CD4-positive, alpha-beta T cell treated with Interleukin-6 for 4 hours (primary cell): Measurements from ENCODE around the gene MGAT5.

Source experiments
- DNase-seq: peaks from one replicate; pipeline ENCODE4 v3.0.0-alpha.2; 2020; ENCODE audit warnings: mixed read lengths

MGAT5 gene

DNA sequence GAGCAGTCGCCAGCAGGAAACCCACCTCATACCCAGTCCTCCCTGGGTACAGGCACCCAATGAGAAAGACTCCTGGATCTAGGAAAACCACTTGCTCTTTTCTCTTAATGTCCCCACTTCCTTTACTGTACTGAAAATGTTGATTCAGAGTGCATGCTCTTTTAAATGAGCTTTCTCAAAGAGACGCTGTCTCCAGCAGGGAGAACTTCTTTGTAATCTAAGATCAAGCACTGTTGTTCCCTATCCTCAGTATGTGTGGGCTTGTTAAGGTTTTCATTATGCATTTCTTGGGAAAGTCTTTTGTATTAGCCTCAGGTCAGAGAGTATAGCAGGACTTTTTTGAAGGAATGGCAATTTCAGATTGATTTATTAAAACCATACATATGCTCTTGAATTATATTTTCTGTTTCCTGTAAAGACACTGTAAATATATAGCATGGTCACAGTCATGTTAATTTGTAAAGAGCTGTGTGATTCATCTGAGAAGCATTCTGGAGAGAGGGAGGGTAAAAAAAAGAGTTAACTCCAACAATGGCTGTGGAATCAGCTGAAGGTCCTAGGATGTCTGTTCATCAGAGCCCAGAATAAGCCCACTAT is 178.1 kb downstream of the MGAT5 start:
- no peak for DNase-seq

DNA sequence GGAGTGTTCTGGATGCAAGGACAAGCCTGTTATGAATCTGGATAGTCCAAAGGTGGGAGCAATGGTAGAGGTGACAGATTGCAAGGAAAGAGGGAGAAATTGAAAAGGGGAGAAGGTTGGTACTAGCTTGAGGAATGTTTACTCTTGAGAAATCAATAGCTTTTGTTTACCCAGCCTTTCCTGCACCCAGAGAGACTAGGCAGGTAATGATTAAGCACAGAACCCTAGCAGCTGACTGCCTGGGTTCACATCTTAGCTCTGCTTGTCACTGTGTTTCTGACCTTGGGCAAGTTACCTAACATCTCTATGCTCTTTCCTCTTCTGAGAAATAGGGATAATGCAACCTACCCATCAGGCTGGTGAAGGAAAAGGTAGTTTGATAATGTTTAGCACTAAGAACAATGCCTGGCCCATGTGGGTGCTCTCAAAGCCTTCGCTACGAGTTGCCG is 178.6 kb downstream of the MGAT5 start:
- DNase-seq: no peak

GRCh38 chr2:134433469-134433868 is 179.6 kb downstream of the MGAT5 start:
- DNase-seq: no peak

DNA sequence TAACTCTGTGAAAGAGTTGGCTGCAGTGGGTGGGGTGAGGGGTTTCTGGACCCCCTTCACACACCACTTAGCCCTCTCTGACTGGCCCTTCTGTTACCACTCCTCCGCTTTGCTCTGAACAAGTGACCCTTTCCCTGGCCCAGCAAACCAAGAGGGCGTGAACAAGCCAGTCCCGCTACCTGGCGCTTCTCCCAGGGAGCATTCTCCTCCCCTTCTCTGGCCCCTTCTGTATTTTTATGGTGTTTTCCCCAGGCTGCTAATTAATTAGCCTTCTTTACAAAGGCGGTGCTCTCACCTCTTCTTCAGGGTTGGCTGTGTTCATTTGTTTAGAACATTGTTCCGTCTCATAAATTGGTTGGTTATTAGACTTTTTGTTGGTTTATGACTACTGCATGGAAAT is 180.1 kb downstream of the MGAT5 start:
- no peak for DNase-seq

DNA sequence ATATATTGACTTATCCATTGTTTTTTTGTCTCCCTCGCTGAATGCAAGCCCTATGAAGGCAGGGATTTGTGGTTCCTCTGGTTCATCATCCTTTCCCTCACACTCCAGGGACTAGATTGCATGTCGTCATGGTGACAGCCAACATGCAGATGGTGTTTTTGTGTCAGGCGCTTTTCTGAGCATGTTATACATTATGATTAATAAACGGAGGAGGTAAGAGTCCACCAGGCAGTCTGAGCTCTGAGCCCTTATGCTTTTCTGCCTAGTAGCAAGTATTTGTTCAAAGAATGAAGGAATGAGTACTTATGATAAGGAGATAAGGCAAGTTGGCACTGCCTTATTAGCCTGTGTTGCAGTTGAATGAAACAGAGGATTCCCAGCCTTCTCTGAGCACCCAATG is 181.6 kb downstream of the MGAT5 start:
- no peak for DNase-seq

- DNase-seq: no peak
Measured at GRCh38 chr2:134435936-134436335, 182.1 kb downstream of the MGAT5 start.

GRCh38 chr2:134436706-134437105 is 182.8 kb downstream of the MGAT5 start:
- DNase-seq: no peak

GRCh38 chr2:134438371-134438770 is 184.5 kb downstream of the MGAT5 start:
- no peak for DNase-seq

- DNase-seq: no peak
Measured at GRCh38 chr2:134440336-134440909, 186.6 kb downstream of the MGAT5 start.

DNA sequence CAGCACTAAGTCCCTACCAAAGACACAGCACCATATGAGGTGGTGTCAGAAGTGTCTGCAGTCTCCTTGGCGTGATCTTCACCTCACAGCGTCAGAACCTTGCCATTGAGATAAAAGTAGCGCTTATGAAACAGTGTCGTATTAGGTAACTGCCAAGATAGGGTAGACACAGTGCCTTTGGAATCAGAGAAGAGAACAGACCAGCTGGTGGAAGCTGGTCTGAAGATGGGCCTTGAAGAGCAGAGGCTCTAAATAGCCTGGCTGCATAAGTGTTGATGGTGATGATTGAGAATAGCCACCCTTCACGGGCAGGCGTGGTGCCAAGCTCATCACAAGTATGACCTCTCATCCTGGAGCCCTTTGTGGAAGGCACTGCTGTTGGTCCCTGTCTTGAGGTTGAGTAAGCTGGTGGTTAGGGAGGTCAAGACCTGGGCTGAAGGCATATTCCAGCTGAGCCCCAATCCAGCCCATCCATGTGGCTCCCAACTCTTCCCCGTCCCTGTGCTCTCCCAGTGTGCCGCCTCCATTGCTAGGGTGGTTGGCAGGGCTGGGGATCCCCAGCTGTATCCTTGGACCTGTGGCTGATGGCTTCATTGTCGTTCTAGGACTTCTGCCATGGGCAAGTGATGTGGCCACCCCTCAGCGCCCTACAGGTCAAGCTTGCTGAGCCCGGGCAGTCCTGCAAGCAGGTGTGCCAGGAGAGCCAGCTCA is 187.4 kb downstream of the MGAT5 start:
- no peak for DNase-seq

- no peak for DNase-seq
Measured at GRCh38 chr2:134443814-134444480, 190.1 kb downstream of the MGAT5 start.

DNA sequence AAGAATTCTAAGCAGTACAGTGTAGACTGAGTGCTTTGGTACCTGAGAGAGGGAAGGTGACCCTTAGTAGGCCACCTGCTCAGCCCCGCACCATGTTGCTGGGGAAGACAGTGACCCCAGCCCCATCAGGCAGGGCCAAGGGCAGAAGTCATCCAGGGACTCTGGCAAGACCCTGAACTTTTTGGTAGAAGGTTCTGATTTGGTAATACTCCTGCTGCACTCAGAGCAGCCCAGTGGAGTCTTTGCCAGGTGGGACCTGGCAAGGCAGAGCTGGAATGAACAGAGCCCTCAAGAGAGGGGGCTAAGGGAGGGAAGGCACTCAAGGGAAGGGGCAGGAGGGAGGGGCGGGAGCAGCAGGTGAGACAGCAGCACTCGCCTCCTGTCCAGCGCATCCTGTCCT is 191.2 kb downstream of the MGAT5 start:
- DNase-seq: no peak

- no peak for DNase-seq
Measured at GRCh38 chr2:134445985-134446382, 192.1 kb downstream of the MGAT5 start.

DNA sequence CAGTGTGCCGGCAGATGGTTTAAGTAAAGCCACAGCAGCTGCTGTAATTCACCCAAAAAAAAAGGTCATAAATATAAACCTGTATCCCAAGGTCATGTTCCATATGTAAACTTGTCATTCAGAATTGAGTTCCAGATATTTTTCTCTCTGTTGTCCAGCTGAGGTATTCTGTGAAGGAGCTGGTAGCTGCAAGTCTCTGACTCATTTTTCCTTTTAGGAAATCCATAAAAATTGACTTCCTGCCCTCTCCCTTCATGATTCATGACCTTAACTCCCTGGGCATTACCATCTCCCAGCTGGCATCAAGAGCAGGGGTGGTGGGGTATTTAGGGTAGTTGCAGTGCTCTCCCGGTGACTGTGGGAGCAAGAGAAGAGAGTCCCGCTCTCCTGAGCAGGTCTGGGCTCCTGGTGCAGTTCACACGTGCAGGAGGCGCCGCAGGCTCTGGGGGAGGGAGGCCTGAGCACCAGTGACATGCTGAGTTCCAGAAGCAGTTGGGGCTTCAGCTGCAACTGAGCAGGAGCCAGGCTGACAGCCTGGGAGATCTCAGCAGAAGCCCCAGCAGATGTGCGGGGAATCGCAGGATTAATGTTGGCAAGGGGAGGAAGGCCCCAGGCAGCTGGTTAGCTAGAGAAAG is 192.6 kb downstream of the MGAT5 start:
- no peak for DNase-seq

GRCh38 chr2:134447669-134448068 is 193.8 kb downstream of the MGAT5 start:
- no peak for DNase-seq

GRCh38 chr2:134448650-134449049 is 194.8 kb downstream of the MGAT5 start:
- DNase-seq: no peak

GRCh38 chr2:134449157-134449556 is 195.3 kb downstream of the MGAT5 start:
- no peak for DNase-seq

DNA sequence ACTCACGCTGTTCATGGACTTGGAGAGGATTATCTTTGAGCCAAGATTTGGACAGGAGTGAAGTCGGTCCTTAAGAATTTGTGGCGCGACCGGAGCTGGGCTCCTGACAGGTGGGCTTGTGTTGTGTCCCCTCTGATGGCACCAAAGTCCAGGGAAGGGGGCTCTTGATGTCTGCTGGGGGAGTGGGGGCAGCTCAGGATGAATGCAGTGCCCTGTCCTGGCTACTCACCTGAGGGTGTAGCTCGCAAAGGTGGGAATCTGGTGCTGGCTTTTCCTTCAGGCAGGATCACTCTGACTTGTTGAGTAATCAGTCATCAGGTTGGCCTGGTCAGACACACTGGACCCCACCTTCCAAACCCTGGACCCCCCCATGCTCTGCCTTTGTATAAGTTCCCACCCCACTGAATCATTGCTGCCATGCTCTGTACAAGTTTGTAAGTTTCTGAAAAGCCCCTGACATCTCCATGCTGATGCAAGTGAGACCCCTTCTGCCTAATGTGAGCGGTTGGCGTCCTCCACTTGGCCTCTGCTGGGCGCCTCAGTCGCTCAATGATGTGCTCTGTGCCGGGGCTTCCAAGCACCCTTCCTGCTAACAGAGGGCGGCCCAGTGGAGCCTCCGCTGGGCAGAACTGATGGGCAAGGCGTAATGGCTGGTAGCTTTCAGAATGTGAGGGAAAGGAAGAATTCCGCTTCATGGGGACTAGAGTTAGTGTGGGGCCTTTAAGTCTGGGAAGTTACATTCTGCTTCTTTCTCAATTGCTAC is 196.1 kb downstream of the MGAT5 start:
- no peak for DNase-seq

DNA sequence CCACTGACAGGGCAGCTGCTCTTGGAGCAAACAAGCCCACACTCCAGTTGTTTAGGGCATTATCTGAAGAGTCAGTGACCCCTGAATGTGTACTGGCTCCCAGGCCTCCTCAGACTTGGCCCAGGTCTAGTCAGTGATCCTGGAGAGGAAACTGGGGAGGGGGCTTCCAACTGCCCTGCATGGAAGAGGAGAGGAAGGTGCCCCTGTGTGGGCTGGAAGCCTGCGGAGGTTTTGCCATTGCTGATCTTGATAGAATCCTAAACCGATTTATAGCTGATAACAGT is 197.4 kb downstream of the MGAT5 start:
- DNase-seq: no peak

DNA sequence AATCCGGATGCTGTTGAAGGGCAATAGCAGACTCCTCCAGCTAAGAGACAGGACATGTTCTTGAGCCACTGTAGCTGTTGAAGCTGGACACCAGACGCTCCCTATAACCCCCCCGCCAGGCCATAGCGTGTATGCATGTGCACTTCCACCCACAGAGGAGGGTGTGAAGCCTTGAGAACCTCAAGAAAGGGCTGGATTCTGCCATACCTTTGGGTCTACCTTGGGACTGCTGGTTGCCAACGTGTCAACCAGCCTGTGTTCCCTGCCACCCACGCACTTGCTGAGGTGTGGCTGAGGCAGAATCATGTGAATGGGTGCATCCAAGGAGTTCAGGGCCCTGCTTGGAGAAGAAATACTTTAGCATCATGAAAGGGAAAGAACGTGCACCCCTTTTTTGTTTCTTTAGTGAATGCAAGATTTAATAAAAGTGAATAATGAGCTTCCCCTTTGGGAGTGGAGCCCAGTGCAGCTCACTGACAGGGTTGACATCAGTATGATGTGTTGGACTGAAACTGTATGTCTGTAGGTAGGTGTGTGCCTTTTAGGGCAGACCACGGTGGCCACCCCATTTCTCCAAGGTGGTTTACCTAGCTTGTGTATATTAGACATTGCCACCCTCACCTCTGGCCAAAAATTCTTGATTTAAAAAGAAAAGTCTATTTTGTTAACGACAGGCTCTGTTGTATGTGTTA is 198.3 kb downstream of the MGAT5 start:
- DNase-seq: no peak

GRCh38 chr2:134453476-134453875 is 199.6 kb downstream of the MGAT5 start:
- DNase-seq: no peak

GRCh38 chr2:134453973-134454372 is 200.1 kb downstream of the MGAT5 start:
- DNase-seq: no peak
